Astrocyte of the spinal cord (primary cell): Measurements from ENCODE around the gene RESF1.

Experiments used
- DNase-seq: peaks from one replicate; pipeline ENCODE4 v3.0.0; 2011; ENCODE audit warnings: low read depth, low spot score
- H3K4me3 ChIP-seq: 2 replicates; pipeline ENCODE4 v1.5.1; 2011; ENCODE audit warnings: low read depth, mild to moderate bottlenecking, low read length, moderate library complexity
- CTCF ChIP-seq: IDR thresholded peaks from 2 replicates; pipeline ENCODE4 v1.5.1; 2012; ENCODE audit warnings: low read depth, mild to moderate bottlenecking, low read length, inconsistent platforms
- in situ Hi-C: cut with HindIII; loops from 2 replicates; pipeline ENCODE4 v1.10.0; 2017; ENCODE audit warnings: low sequenced_read_pairs

RESF1 gene

GRCh38 chr12:31961137-31961536, 1.9 kb downstream of the RESF1 start:
- DNase-seq, result no peak
- in situ Hi-C loops, result no loop called here
- no peak for TF ChIP-seq CTCF
- H3K4me3 ChIP-seq, result peak overlapping the region; percentile 74

GRCh38 chr12:31962076-31962475, 2.9 kb downstream of the RESF1 start:
- no peak for TF ChIP-seq CTCF
- H3K4me3 ChIP-seq, result no peak overlapping the region
- in situ Hi-C loops, result no loop called here
- DNase-seq, result no peak

- H3K4me3 ChIP-seq, result no peak overlapping the region
- no peak for DNase-seq
- in situ Hi-C loops, result no loop called here
- no peak for TF ChIP-seq CTCF
Observed at GRCh38 chr12:31964280-31964679, 5.1 kb downstream of the RESF1 start.

- DNase-seq, result no peak
- no peak overlapping the region for H3K4me3 ChIP-seq
- TF ChIP-seq CTCF, result no peak
- in situ Hi-C loops, result no loop called here
Observed at GRCh38 chr12:31965090-31965489, 5.9 kb downstream of the RESF1 start.

- no peak for DNase-seq
- in situ Hi-C loops, result no loop called here
- H3K4me3 ChIP-seq, result no peak overlapping the region
- TF ChIP-seq CTCF, result no peak
Observed at GRCh38 chr12:31966558-31967205, 7.5 kb downstream of the RESF1 start.

- no peak for TF ChIP-seq CTCF
- H3K4me3 ChIP-seq, result no peak overlapping the region
- in situ Hi-C loops, result no loop called here
- no peak for DNase-seq
Observed at GRCh38 chr12:31967539-31967938, 8.3 kb downstream of the RESF1 start.
